Stromal cell of bone marrow (primary cell): ENCODE data around the gene ARID2.

ENCODE experiments used
- DNase-seq: peaks from one replicate; pipeline ENCODE4 v3.0.0-alpha.2; 2012; ENCODE audit warnings: low read depth

The ARID2 gene

GRCh38 chr12:45877069-45877468, 147.6 kb downstream of the ARID2 start:
- DNase-seq = no peak

- no peak for DNase-seq
Observed at GRCh38 chr12:45878630-45879255, 149.2 kb downstream of the ARID2 start.

- DNase-seq = no peak
Observed at GRCh38 chr12:45879363-45879895, 149.9 kb downstream of the ARID2 start.

- no peak for DNase-seq
Observed at GRCh38 chr12:45880533-45880932, 151.0 kb downstream of the ARID2 start.

- no peak for DNase-seq
Observed at GRCh38 chr12:45883187-45883586, 153.7 kb downstream of the ARID2 start.

- no peak for DNase-seq
Observed at GRCh38 chr12:45886685-45887084, 157.2 kb downstream of the ARID2 start.

- DNase-seq = no peak
Observed at GRCh38 chr12:45887544-45887943, 158.0 kb downstream of the ARID2 start.

GRCh38 chr12:45890276-45890675, 160.8 kb downstream of the ARID2 start:
- DNase-seq = no peak

- peak; percentile 3 for DNase-seq
Observed at GRCh38 chr12:45893240-45893639, 163.7 kb downstream of the ARID2 start.

GRCh38 chr12:45895961-45896360, 166.5 kb downstream of the ARID2 start:
- no peak for DNase-seq

GRCh38 chr12:45898094-45898493, 168.6 kb downstream of the ARID2 start:
- DNase-seq = no peak

- no peak for DNase-seq
Observed at GRCh38 chr12:45907955-45908354, 178.4 kb downstream of the ARID2 start.

- DNase-seq = no peak
Observed at GRCh38 chr12:45909041-45909713, 179.7 kb downstream of the ARID2 start.

- no peak for DNase-seq
Observed at GRCh38 chr12:45912774-45913173, 183.3 kb downstream of the ARID2 start.

- DNase-seq = no peak
Observed at GRCh38 chr12:45913631-45914030, 184.1 kb downstream of the ARID2 start.

GRCh38 chr12:45914090-45914489, 184.6 kb downstream of the ARID2 start:
- DNase-seq = peak; percentile 79

- DNase-seq = no peak
Observed at GRCh38 chr12:45915405-45915804, 185.9 kb downstream of the ARID2 start.

- DNase-seq = no peak
Observed at GRCh38 chr12:45918818-45919217, 189.3 kb downstream of the ARID2 start.

GRCh38 chr12:45928309-45928708, 198.8 kb downstream of the ARID2 start:
- no peak for DNase-seq

- DNase-seq = no peak
Observed at GRCh38 chr12:45930369-45930768, 200.9 kb downstream of the ARID2 start.

- no peak for DNase-seq
Observed at GRCh38 chr12:45933504-45933903, 204.0 kb downstream of the ARID2 start.

- no peak for DNase-seq
Observed at GRCh38 chr12:45934956-45935355, 205.4 kb downstream of the ARID2 start.

GRCh38 chr12:45938566-45938965, 209.1 kb downstream of the ARID2 start:
- no peak for DNase-seq

GRCh38 chr12:45939759-45940158, 210.3 kb downstream of the ARID2 start:
- DNase-seq = no peak
